Urothelium cell line (cell line): ENCODE measurements around the gene HMCN2.
A peak's percentile ranks its signal among the peaks of the same experiment; 100 is the strongest.

Source experiments
- DNase-seq: peaks from one replicate; pipeline ENCODE4 v3.0.0; 2011; ENCODE audit warnings: low spot score, mixed read lengths
- FAIRE-seq: peaks from 2 replicates; lab custom pipeline; 2011; peaks lifted over from hg19 to GRCh38; lab: Jason Lieb, UNC

HMCN2 gene

GRCh38 chr9:130341839-130342713 lies 76.5 kb downstream of the HMCN2 start:
- FAIRE-seq = no peak
- no peak for DNase-seq

- DNase-seq (no peak), FAIRE-seq (no peak)
Observed at GRCh38 chr9:130342714-130343085, 77.1 kb downstream of the HMCN2 start.

DNA sequence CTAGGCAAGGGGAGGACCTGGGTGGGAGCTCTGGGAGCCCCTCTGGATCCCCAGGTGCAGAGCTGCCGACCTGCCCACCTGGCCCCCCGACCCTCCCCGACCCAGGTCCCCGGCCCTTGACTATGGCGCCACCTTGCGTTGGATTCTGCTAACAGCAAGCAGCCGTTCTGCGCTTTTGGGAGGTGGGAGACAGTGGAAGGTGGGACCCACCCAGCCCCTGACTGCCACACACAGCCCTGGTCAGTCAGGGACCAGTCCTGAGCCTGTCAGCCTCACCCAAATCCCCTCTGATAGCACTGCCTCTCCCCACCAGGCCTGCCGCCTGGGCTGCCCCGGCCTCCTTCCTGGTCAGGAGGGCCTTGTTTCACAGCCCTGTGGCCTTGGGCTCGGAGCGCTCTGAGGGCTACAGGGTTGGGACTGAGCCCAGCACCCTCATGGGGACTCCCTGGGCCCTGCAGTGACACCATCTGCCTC lies 77.9 kb downstream of the HMCN2 start:
- FAIRE-seq = no peak
- DNase-seq = peak; percentile 38

- DNase-seq (no peak), FAIRE-seq (no peak)
Observed at GRCh38 chr9:130344366-130344765, 78.8 kb downstream of the HMCN2 start.

DNA sequence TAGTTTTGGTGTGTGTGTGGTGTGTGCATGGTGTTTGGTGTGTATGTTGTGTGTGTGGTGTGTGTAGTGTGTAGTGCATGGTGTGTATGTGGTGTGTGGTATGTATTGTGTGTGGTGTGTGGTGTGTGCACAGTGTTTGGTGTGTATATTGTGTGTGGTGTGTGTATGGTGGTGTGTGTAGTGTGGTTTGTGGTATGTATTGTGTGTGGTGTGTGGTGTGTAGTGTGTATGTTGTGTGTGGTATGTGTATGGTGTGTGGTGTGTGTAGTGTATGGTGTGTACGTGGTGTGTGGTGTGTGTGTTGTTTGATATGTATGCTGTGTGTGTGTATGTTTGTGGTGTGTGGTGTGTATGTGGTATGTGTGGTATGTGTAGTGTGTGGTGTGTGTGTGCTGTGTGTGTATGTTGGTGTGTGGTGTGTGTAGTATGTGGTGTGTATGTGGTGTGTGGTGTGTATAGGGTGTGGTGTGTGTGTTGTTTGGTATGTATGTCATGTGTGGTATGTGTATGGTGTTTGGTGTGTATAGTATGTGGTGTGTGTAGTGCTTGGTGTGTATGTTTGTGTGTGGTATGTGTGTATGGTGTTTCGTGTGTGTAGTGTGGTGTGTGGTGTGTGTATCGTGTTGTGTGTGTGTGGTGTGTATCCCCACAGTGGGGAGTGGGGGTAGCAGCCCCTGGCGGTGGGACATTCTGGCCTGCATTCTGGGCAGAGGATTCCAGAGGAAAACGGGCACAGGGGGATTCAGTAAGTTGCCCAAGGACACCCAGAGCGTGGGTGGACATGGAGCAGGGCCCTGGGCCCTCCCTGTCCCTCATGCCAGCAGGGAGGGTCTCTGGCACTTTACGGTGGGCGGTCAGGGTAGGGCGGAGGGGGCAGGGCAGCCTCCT lies 79.7 kb downstream of the HMCN2 start:
- DNase-seq = no peak
- no peak for FAIRE-seq

GRCh38 chr9:130345897-130346385 lies 80.4 kb downstream of the HMCN2 start:
- no peak for FAIRE-seq
- no peak for DNase-seq

DNA sequence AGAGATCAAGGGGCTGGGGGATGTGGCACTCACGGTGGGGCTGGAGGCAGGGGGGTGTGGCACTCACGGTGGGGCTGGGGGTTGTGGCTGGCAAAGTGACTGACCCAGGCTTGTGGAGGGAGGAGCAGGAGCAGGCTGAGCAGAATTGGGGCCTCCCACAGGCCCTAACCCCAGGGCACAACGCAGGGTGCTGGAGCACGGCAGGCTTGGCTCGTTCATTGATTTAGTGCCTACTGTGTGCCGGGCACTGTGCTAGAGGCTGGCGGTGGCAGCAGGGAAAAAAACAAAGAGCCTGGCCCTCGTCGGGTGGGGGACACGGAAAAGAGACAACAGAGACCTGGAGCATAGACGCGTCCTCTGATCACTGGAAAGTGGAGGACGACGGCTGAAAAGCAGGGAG lies 80.9 kb downstream of the HMCN2 start:
- DNase-seq (no peak), FAIRE-seq (no peak)

DNA sequence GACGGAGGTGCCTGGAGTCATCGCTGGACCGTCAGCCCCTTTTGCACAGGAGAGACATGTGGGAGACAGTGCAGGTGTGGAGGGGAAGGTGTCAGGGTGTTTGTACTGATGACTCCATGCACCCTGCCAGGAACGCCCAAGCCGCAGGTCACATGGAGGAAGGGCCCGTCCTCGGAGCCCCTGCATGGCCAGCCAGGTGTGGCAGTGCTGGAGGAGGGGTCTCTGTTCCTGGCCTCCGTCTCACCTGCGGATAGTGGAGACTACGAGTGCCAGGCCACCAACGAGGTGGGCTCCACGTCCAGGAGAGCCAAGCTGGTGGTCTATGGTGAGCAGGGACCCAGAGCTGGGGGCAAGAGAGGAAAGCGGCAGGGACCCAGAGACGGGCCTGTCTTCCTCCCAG lies 81.5 kb downstream of the HMCN2 start:
- no peak for DNase-seq
- FAIRE-seq = no peak

DNA sequence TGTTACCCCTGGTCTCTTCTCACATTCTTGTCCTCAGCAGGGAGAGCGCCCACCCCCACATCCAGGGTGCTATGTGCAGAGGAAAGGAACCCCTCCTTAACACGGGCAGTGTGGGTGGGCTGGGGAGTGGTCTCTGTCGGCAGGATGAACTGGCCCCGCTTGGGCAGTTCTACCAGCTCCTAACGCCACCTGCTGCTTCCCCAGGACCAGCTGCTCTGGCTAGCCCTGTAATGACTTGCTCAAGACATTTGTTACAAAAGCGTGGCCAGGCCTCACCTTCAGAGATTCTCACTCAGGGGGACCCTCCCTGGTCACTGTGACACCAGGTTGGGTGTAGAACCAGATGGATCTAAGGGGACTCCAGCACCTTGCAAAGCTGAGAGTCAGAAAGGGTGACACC lies 82.4 kb downstream of the HMCN2 start:
- DNase-seq (no peak), FAIRE-seq (no peak)

GRCh38 chr9:130348341-130348740 lies 82.8 kb downstream of the HMCN2 start:
- DNase-seq = no peak
- FAIRE-seq = no peak

DNA sequence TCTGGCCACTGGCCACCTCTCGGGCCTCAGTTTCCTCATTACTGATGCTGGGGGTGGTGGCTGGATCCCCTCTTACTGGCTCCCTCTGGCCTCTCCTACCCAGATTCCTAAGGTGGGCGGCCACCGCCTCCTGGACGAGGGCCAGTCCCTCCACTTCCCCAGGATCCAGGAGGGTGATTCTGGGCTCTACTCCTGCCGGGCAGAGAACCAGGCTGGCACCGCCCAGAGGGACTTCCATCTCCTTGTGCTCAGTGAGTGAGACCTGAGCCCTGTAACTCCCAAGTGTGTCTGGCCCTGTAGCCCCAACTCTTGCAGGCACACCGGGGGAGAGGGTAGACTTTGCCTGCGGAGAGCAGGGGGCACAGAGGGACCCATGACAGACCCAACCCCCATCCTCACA lies 83.3 kb downstream of the HMCN2 start:
- no peak for FAIRE-seq
- DNase-seq = no peak

DNA sequence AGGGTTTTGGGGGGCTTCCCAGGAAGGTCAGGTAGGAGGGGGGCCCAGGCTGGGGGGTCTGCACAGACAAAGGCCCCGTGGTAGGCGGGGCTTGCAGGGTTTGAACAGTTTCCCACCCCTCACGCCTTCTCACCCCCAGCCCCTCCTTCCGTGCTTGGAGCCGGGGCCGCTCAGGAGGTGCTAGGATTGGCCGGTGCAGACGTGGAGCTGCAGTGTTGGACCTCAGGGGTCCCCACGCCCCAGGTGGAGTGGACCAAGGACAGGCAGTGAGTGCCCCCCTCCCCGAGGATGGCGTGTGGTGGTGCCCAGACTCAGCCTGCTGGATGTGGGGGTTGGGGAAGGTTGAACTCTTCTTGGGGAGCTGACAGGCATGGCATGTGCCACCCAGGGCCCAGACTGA lies 83.8 kb downstream of the HMCN2 start:
- no peak for FAIRE-seq
- no peak for DNase-seq

- FAIRE-seq (no peak), DNase-seq (no peak)
Observed at GRCh38 chr9:130351343-130351742, 85.8 kb downstream of the HMCN2 start.

GRCh38 chr9:130352081-130352480 lies 86.5 kb downstream of the HMCN2 start:
- DNase-seq (no peak), FAIRE-seq (no peak)

GRCh38 chr9:130352586-130353285 lies 87.2 kb downstream of the HMCN2 start:
- FAIRE-seq (no peak), DNase-seq (no peak)

DNA sequence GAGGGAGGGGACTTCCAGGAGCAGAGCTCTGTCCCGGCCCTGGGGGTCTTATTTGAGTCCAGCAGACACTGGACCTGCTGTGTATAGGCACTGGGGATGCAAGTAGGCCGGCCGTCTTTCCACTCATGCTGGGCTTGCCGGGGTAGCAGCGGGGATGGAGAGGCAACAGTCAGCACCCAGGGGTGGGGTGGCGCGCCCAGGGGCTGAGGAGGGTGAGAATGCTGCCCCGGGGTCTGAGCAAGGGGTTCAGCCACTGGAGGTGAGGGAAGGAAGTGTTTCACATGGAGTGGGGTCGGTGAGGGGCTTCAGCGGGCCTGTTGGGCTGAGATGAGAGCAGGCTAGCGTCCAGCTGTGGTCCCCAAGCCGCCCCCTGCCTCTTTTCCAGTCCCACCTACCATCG lies 88.8 kb downstream of the HMCN2 start:
- FAIRE-seq = no peak
- no peak for DNase-seq

- FAIRE-seq = no peak
- no peak for DNase-seq
Observed at GRCh38 chr9:130354806-130355205, 89.2 kb downstream of the HMCN2 start.

DNA sequence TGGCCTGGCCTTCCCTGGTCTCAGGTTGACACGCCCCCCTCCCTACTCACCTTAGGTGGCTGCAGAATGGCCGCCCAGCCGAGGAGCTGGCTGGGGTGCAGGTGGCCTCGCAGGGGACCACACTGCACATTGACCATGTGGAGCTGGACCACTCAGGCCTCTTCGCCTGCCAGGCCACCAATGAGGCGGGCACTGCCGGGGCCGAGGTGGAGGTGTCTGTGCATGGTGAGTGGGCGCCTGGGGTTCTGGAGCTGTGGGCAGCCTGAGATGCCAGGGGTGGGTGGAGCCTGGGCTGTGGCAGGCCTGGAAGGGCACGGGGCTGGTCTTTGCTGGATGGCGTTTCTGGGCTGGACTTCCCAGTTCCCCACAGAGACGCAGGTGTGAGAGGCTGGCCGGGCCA lies 90.5 kb downstream of the HMCN2 start:
- FAIRE-seq = no peak
- DNase-seq = no peak

DNA sequence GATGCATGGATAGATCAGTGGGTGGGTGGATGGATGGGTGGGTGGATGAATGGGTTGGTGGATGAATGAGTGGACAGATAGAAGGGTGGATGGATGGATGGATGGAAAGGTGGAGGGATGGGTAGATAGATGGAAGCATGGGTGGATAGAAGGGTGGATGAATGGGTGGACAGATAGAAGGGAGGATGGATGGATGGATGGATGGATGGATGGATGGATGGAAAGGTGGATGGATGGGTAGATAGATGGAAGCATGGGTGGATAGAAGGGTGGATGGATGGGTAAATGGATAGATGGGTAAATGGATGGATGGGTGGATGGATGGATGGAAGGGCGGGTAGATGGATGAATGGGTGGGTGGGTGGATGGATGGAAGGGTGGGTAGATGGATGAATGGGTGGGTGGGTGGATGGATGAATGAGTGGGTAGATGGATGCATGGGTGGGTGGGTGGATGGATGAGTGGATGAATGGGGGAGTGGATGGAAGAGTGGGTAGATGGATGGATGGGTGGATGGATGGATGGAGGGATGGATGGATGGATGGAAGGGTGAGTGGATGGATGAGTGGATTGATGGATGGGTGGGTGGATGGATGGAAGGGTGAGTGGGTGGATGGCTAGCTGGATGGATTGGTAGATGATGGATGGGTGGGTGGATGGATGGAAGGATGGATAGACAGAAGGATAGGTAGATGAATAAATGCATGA lies 91.5 kb downstream of the HMCN2 start:
- peak; percentile 65 for FAIRE-seq
- DNase-seq = no peak

- no peak for DNase-seq
- no peak for FAIRE-seq
Observed at GRCh38 chr9:130358928-130359327, 93.4 kb downstream of the HMCN2 start.
